HG02642 (cell line): ENCODE results near the gene HCLS1.
A peak's percentile ranks its signal among the peaks of the same experiment; 100 is the strongest.

Experiments
- ATAC-seq: cut with Tn5 transposase; IDR thresholded peaks from one replicate; pipeline ENCODE4 v1.9.1; 2021; ENCODE audit warnings: mild to moderate bottlenecking; ENCODE audit not compliant: unreplicated experiment, poor library complexity

HCLS1 gene

GRCh38 chr3:121659586-121659985 lies 1.1 kb downstream of the HCLS1 start:
- no peak for ATAC-seq

GRCh38 chr3:121658716-121659435 lies 1.8 kb downstream of the HCLS1 start:
- ATAC-seq = no peak

- peak; percentile 80 for ATAC-seq
These were observed 6.0 kb downstream of the HCLS1 start for GRCh38 chr3:121654493-121655385.

DNA sequence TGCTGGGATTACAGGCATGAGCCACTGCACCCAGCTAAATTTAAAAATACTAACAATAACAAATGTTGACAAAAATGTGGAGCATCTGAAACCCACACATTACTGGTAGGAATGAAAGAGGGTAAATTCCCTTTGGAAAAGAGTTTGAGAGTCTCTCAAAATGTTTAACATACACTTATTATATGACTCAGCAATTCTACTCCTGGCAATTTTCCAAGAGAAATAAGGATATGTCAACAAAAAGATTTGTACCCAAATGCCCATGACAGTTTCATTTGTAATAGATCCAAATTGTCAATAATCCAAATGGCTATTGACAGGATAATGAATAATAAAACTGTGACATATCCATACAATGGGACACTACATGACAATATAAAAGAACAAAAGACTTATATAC lies 9.0 kb downstream of the HCLS1 start:
- ATAC-seq = no peak

- no peak for ATAC-seq
These were observed 11.1 kb downstream of the HCLS1 start for GRCh38 chr3:121649645-121650044.

- ATAC-seq = no peak
These were observed 12.3 kb downstream of the HCLS1 start for GRCh38 chr3:121648219-121648958.

DNA sequence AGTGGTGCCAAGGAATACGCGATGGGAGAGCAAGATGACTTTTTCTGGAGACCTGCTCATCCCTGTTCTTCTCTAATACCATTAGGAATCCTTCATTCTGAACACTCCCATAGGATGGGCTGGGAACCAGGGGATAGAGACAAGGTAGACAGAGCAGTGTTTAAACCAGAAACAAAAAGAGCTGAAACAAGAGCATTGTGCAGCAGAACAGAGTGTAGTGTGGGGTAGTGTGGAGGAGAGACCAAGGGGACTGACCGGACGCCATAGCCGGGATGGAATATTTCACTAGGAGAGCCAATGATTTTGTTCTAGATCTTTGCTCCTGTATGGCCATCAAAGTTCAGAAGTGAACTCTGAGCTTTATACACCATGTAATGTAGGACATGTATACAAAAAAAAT lies 15.6 kb downstream of the HCLS1 start:
- no peak for ATAC-seq

GRCh38 chr3:121642601-121643314 lies 17.9 kb downstream of the HCLS1 start:
- ATAC-seq = no peak

GRCh38 chr3:121641127-121641526 lies 19.6 kb downstream of the HCLS1 start:
- no peak for ATAC-seq

- ATAC-seq = peak; percentile 50
These were observed 22.8 kb downstream of the HCLS1 start for GRCh38 chr3:121637922-121638321.

GRCh38 chr3:121630355-121630754 lies 30.3 kb downstream of the HCLS1 start:
- ATAC-seq = no peak

GRCh38 chr3:121629601-121630000 lies 31.1 kb downstream of the HCLS1 start:
- no peak for ATAC-seq

GRCh38 chr3:121627622-121628021 lies 33.1 kb downstream of the HCLS1 start:
- no peak for ATAC-seq

DNA sequence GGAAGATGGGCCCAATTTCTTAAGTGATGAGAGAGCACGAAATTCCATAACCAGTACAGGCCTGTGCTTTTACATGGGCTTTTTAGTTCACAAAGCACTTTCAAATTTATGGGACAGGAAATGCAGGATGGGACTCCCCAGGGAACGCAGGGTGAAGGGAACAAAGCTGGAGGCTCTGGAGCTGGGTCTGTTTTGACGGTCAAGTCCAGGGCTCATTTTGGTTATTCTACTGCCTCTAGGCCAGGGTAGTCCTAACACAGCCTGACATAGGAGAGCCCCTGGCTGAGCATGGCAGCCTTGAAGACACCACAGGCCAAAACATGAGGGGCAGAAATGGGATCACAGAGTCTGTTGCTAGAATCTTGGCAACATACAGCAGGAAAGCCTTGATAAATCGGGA lies 33.5 kb downstream of the HCLS1 start:
- ATAC-seq = no peak

GRCh38 chr3:121626495-121626894 lies 34.2 kb downstream of the HCLS1 start:
- ATAC-seq = no peak

DNA sequence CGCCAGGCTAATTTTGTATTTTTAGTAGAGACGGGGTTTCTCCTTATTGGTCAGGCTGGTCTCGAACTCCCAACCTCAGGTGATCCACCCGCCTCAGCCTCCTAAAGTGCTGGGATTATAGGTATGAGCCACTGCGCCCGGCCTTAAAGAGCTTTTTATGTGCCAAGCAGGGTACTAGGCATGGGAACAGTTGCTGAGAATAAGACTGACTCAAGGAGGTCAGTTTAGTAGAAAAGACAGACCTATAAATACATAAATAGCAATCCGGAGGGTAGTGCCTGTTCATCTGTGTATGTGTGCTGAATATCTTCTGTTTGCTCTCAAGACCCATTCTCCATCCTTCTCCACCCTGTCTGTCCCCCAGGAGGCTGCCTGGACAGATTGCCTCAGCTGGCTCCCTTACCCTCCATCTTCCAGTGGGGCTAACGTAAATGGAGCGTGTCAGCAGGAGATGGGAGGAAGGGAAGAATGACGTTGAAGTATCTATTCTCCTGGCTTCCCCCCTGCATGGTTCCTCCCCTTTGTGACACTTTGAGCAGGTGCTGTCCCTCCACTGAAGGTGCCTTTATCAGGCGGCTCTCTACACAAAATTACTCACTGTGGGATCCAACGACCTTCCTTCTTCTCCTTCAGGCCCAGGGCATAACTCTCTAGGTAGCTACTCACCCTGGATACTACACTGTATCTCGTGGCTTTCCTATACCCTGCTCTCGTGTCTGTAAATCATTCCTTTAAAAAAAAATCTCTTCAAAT lies 36.4 kb downstream of the HCLS1 start:
- no peak for ATAC-seq

GRCh38 chr3:121621491-121621890 lies 39.2 kb downstream of the HCLS1 start:
- ATAC-seq = no peak

- no peak for ATAC-seq
These were observed 41.0 kb downstream of the HCLS1 start for GRCh38 chr3:121619691-121620090.

- no peak for ATAC-seq
These were observed 54.6 kb downstream of the HCLS1 start for GRCh38 chr3:121606106-121606505.

- no peak for ATAC-seq
These were observed 55.9 kb downstream of the HCLS1 start for GRCh38 chr3:121604759-121605158.
